Neural progenitor cell (in vitro differentiated cells): ENCODE results near the gene RETREG3.

Experiments used
- EZH2 ChIP-seq: fragments of 200-600 bp; sonication (generic); IDR thresholded peaks from 2 replicates; pipeline ENCODE4 v1.6.1; 2017; ENCODE audit warnings: antibody characterized with exemption, mild to moderate bottlenecking, moderate library complexity
- TF ChIP-seq, protein P1 (sequence below): fragments of 200-600 bp; sonication (generic); IDR thresholded peaks from 2 replicates; pipeline ENCODE4 v1.5.1; 2017; ENCODE audit warnings: antibody characterized with exemption, mild to moderate bottlenecking

DNA sequence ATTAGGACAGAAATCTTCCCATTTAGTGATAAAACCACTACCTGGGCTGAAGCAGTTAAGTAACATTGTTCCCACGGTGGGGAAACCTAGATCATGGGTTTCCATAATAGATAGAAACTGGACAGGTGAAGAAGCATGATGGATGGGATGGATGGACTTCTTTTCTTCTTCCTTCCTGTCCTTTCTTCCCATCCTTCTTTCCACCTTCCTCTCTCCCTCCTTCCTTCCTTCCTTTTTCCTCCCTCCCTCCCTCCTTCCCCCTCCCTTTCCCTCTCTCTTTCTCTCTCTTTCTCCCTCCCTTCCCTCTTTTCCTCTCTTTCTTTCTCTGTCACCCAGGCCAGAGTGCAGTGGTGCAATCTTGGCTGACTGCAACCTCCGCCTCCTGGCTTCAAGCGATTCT, 34.7 kb downstream of the RETREG3 start:
- TF ChIP-seq, protein P1, sequence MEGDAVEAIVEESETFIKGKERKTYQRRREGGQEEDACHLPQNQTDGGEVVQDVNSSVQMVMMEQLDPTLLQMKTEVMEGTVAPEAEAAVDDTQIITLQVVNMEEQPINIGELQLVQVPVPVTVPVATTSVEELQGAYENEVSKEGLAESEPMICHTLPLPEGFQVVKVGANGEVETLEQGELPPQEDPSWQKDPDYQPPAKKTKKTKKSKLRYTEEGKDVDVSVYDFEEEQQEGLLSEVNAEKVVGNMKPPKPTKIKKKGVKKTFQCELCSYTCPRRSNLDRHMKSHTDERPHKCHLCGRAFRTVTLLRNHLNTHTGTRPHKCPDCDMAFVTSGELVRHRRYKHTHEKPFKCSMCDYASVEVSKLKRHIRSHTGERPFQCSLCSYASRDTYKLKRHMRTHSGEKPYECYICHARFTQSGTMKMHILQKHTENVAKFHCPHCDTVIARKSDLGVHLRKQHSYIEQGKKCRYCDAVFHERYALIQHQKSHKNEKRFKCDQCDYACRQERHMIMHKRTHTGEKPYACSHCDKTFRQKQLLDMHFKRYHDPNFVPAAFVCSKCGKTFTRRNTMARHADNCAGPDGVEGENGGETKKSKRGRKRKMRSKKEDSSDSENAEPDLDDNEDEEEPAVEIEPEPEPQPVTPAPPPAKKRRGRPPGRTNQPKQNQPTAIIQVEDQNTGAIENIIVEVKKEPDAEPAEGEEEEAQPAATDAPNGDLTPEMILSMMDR, result no peak
- no peak for TF ChIP-seq EZH2
